Activated effector memory CD4-positive, alpha-beta T cell treated with Interleukin-2 at 50 U/mL for 16 hours (primary cell): ENCODE measurements around the gene FCRL6.

ENCODE experiments used
- DNase-seq: peaks from one replicate; pipeline ENCODE4 v3.0.0-alpha.2; 2020

The FCRL6 gene

GRCh38 chr1:159800177-159800930, 1.8 kb upstream of the FCRL6 start:
- no peak for DNase-seq

GRCh38 chr1:159803956-159804689, 2.0 kb downstream of the FCRL6 start:
- DNase-seq: no peak

GRCh38 chr1:159804924-159805323, 2.8 kb downstream of the FCRL6 start:
- no peak for DNase-seq

GRCh38 chr1:159815926-159816325, 13.8 kb downstream of the FCRL6 start:
- DNase-seq: no peak

GRCh38 chr1:159817276-159818041, 15.3 kb downstream of the FCRL6 start:
- no peak for DNase-seq

GRCh38 chr1:159821171-159821867, 19.2 kb downstream of the FCRL6 start:
- DNase-seq: no peak

- DNase-seq: no peak
Observed at GRCh38 chr1:159823406-159823805, 21.2 kb downstream of the FCRL6 start.

- no peak for DNase-seq
Observed at GRCh38 chr1:159825564-159825963, 23.4 kb downstream of the FCRL6 start.

GRCh38 chr1:159826441-159827101, 24.4 kb downstream of the FCRL6 start, which contains the start of gene SLAMF8:
TSS of gene SLAMF8 (plus strand) at chr1:159826873. CDS start at chr1:159826899, 26 bp downstream.
- peak; percentile 26 for DNase-seq

GRCh38 chr1:159827102-159827490, 24.9 kb downstream of the FCRL6 start:
- no peak for DNase-seq

GRCh38 chr1:159827549-159827948, 25.4 kb downstream of the FCRL6 start:
- no peak for DNase-seq

- no peak for DNase-seq
Observed at GRCh38 chr1:159828176-159828575, 26.0 kb downstream of the FCRL6 start.

- DNase-seq: no peak
Observed at GRCh38 chr1:159828581-159829272, 26.6 kb downstream of the FCRL6 start.

- DNase-seq: no peak
Observed at GRCh38 chr1:159829273-159829634, 27.1 kb downstream of the FCRL6 start.

- no peak for DNase-seq
Observed at GRCh38 chr1:159829822-159830465, 27.8 kb downstream of the FCRL6 start.

GRCh38 chr1:159830722-159831121, 28.6 kb downstream of the FCRL6 start:
- DNase-seq: no peak

- no peak for DNase-seq
Observed at GRCh38 chr1:159831412-159832141, 29.4 kb downstream of the FCRL6 start.

- DNase-seq: no peak
Observed at GRCh38 chr1:159832309-159832708, 30.1 kb downstream of the FCRL6 start.

- no peak for DNase-seq
Observed at GRCh38 chr1:159835356-159835755, 33.2 kb downstream of the FCRL6 start.

- no peak for DNase-seq
Observed at GRCh38 chr1:159835862-159836525, 33.8 kb downstream of the FCRL6 start.
